Measurements from ENCODE around the gene PUM1.
A peak's percentile ranks its signal among the peaks of the same experiment; 100 is the strongest.

The PUM1 gene

DNA sequence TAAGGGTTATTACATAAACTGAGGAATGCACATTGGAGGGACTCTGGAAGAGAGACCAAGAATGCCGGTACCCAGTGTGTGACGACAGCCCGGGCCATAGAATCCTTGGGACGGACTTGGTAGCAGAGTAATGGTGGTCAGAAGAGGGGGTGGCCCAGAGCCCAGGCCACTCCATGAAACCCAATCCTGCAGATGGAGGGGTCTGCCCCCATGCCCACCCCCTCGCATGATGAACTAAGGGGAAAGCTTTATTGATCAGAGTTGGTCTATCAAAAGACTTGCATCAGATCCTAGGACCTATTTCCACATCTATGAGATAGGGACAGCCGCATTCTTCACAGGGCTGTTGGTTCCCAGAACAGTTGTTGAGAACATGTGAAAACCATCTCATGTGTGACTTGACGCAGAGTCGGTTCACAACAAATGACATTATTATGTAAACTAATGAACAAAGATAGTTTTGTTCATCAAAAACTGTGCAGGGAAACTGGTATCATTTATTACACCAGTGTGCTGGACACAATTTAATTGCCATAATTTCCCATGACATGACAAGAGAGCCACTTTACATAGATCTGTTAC lies 135.5 kb downstream of the PUM1 start:
- no peak for DNase-seq (ENCODE audit: low read depth in 3 of 3)

DNA sequence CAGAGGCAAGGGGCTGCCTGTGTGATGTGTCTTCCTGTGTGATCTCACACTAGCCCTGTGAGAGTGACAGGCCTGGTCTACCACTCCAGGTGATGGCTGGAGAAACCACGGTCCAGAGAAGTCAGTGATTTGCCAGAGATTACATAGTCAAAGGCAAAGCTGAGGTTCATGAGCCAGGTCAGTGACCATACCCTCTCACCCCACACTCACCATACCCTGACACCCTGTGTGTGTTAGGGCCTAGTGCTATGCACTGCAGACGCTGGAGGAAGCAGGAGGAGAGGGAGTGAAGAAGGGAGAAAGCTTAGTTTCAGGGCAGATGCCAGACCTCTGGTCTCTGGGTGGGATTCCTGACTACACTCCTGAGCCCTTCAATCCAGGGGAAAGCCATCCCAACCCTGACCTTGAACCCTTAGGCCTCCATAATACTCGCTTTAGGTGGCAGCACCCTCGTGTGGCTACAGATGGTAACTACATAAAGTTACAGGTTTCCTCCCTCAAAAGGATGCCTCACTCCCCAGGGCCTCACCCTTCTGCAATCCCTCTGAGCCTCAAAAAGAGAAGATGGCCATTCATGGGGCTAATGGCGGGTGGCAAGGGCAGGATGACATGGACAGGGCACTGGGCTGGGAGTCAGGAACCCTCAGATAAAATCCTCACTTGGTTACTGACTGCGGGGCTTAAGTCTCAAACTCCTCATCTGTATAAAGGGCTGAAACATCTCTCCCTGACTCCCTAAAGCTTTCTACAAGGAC lies 136.2 kb downstream of the PUM1 start:
- DNase-seq (ENCODE audit: low read depth in 3 of 3), result peak; percentile 22 to 31 (median 26)

DNA sequence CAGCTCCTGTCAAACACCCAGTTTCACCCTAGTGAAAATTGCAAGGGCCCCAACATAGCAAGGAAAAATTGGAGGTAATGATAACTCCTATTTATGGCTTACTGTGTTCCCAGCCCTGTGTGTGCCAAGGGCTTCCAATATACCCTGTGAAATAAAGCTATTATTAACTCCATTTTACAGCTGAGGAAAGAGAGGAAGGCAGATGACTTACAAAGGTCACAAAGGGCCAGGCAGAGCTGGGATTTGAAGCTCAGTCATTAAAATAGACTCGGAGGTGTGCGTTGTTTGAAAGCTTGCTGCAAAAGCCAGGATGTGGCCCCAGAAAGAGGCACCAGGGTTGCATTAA lies 136.8 kb downstream of the PUM1 start:
- DNase-seq (ENCODE audit: low read depth in 3 of 3), result no peak

DNA sequence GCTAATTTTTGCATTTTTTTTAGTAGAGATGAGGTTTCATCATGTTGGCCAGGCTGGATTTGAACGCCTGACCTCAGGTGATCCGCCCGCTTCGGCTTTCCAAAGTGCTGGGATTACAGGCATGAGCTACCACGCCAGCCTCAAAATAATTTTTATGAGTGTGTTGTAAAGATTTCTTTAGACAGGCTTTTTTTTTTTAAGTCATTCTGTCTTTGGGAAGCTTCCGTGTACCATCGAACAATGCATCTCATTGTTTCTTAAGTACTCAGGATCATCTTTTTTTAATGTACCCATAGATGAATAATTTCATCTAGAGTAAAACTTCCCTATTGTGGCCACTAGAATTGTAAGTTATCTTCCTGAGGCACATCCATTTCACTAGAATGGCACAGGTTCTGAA lies 137.3 kb downstream of the PUM1 start:
- DNase-seq (ENCODE audit: low read depth in 3 of 3), result no peak

DNA sequence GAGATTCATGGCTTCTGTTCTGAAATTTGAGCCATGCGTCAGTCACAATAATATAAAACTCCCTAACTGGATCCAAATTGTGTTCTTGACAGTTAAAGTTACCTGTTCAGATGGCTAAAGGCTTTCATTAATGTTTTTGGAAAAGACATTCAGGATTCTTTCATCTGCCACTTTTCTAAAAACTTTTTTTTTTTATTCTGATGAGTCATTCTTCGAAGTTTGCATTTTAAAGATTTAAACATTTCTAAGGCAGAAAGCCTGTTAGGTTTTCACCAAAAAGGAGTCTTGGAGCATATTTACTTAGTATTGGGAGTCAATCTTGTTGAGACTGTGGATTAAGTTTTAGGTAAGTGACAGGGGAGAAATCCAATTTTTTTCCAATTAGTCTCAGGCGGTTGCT lies 138.1 kb downstream of the PUM1 start:
- DNase-seq (ENCODE audit: low read depth in 3 of 3), result no peak

DNA sequence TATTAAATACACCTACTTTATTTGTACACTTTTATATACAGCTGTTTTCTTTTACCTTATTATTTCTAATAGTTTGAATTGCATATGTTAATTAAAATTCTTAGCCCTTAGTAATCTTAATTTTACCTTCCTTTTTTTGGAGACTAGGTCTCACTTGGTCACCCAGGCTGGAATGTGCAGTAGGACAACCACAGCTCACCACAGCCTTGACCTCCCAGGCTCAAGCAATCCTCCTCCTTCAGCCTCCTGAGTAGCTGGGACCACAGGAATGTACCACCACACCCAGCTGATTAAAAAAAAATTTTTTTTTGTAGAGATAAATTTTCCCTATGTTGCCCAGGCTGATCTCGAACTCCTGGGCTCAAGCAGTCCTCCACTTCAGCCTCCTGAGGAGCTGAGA lies 141.9 kb downstream of the PUM1 start:
- DNase-seq (ENCODE audit: low read depth in 3 of 3), result no peak

DNA sequence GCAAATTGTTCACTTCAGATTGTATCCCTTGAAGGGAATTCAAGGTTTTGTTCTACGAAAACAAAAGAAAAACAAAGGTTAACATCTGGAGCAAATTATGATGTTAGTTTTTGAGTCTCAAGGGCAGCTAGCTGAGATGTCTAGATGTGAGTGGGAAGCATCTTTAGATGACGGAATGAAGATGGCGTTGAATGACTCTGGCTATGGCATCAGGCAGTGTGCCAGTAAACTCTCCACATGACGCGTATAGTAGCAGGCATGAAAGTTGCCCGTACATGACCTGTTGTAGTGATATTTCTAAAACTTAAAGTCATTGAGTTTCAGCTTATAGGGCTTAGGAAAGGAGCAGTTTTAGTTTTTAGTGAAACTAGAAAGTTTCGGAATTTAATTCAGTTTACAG lies 144.7 kb downstream of the PUM1 start:
- DNase-seq (ENCODE audit: low read depth in 3 of 3), result no peak

DNA sequence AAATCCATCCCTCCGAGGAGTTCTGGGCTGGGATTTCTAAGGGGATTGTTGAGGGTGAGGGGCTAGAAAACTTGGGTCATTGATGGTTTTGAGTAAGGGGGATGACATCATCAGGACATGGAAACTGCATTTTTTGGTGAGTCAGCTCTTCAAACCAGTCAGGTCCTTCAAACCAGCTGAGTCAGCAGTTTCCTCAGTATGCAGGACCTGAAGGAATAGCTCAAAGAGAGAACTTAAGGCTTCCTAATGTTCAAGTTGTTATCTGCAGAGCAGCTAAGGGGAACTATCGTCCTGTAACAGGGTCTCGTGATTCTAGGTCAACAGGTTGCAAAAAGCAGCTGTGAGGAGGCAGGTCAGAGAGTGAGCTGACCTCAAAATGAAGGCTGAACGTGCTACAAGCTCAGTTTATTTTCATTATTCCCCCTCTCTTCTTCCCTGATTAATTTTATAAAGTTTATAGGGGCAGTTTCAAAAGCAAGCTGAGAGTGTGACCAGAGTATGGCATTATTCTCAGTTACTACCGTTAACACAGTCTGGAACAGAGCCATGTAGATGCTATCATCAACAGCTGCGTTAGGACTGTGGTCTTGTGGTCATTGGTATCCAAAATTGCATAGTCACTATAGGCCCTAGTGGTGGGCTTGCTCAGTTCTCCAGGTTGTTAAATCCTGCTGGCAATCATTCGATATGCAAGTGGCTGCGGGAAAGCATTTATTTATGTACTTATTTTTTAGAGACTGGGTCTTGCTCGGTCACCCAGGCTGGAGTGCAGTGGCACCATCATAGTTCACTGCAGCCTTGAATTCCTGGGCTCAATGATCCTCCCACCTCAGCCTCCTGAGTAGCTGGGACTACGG lies 146.3 kb downstream of the PUM1 start:
- no peak for DNase-seq (ENCODE audit: low read depth in 3 of 3)

DNA sequence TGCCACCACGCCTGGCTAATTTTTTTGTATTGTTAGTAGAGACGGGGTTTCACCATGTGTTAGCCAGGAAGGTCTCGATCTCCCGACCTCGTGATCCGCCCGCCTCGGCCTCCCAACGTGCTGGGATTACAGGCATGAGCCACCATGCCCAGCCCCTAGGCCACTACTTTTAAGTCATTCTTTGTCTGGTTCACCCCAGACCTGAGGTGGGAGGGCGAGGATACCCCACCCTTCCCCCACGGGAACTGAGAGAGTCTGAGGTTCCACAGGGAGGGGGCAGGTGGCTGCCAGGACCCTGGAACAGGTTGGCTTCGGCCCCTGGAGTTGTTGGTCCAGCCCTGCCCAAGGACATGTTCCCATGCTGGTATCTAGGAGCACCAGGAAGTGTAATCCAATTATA lies 149.2 kb downstream of the PUM1 start:
- no peak for DNase-seq (ENCODE audit: low read depth in 3 of 3)

DNA sequence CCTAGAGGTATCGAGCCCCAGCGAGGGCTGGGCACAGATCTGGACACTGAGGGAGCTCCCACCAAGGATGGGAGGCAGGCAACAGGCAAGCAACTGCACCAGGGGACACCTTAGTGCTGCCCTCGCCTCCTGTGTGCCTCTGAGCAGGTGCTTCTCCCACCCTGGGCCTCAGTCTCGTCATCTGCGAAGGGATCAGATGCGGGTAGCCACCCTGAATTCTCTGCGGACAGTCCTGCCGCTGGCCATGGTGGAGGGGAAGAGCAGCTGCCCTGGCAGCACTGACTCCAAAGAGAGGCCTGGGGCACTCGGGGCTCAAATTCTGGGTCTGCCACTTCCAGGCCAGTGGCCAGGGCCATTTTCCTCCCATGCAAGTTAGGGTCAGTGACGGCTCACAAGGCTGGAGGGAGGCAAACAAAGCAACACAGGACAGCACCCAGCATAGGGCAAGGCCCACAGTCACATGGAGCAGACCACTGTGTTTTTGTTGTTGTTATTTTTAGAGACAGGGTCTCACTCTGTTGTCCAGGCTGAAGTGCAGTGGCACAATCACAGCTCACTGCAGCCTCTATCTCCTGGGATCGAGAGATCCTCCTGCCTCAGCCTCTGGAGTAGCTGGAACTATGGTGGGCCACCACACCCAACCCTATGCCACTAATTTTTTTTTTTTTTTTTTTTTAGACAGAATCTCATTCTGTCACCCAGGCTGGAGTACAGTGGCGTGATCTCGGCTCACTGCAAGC lies 149.9 kb downstream of the PUM1 start:
- no peak for DNase-seq (ENCODE audit: low read depth in 3 of 3)

DNA sequence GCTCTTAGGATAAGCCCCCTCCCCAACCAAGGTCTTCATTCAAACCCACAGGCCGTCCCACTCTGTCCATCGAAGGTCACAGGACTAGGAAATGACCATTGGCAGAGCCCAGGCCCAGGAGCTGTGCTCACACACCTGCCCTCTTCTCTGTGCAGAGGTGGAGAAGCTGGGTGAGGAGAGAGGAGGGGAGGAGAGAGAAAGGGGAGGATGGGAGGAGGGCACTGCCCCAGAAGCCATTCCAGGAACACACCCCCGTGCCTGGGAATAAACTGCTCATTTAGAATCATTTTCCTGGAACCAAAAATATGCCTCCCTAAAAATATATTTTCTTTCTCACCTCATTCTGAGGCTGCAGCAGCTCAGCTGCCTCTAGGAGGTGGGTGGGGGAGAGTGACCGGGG lies 150.6 kb downstream of the PUM1 start:
- no peak for DNase-seq (ENCODE audit: low read depth in 3 of 3)

DNA sequence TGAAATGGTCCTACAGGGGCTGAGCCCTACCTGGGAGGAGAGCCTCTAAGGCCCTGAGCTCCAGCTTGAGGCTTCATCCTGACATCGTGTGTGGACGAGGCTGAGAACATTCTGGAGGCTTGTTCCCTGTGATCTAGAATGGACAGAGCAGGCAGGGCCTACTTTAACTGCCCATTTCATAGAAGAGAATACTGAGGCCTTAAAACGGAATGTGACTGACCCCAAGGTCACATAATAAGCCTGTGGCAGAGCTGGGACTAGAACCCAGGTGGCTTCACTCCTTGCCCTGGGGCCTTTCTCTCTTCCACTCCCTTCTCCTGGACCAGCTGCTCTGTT lies 151.0 kb downstream of the PUM1 start:
- no peak for DNase-seq (ENCODE audit: low read depth in 3 of 3)

DNA sequence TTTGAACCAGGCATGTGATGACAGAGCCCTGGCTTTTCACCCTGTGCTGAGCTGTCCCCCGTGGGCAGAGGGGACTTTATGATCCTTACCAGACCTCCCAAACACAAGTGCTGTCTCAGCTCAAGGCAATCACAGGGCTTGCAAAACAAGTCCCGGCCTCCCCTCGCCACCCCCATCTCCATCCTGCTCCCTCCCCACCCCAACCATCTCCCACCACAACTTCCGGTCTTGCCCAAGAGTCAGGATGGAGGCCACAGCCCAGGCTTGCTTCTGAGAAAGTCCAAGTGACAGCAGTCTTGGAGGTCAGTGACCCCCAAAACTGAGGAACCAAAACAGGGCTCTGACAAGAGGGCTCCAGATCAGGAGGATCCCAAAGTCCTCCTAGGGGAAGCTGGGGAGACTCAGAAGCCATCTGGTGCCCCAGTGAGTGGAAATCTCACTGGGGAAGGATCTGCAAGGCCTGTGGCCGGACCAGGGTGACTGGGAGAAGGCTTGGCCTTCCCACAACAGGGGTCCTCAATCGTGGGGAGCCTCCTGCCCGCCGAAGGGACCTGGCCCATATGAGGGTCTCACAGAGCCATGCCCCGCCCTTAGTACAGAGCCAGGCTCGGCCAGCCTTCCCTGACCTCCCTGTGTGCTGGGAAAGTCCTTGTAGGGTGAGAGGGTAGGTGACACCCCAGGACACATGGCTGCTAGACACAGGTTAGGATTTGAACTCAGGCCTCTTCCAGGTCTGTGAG lies 152.4 kb downstream of the PUM1 start:
- no peak for DNase-seq (ENCODE audit: low read depth in 3 of 3)

DNA sequence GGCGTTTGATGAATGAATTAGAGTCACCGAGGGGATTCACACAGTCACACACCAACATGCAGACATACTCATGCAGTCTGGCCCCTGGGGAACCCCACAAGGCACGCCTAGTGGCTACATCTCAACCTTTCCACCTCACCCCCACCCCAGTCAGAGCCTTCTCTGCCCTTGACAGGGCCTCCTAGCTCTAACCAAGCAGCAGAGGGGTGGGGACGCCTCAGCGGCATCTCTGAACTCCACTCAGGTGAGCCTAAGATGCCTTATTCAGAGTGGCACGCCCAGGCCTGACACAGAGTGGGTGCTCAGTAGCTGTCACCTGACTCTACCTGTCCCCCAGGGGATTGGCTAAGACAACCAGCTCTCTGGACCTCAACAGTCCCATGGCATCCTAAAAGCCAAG lies 153.3 kb downstream of the PUM1 start:
- DNase-seq (ENCODE audit: low read depth in 3 of 3), result no peak

DNA sequence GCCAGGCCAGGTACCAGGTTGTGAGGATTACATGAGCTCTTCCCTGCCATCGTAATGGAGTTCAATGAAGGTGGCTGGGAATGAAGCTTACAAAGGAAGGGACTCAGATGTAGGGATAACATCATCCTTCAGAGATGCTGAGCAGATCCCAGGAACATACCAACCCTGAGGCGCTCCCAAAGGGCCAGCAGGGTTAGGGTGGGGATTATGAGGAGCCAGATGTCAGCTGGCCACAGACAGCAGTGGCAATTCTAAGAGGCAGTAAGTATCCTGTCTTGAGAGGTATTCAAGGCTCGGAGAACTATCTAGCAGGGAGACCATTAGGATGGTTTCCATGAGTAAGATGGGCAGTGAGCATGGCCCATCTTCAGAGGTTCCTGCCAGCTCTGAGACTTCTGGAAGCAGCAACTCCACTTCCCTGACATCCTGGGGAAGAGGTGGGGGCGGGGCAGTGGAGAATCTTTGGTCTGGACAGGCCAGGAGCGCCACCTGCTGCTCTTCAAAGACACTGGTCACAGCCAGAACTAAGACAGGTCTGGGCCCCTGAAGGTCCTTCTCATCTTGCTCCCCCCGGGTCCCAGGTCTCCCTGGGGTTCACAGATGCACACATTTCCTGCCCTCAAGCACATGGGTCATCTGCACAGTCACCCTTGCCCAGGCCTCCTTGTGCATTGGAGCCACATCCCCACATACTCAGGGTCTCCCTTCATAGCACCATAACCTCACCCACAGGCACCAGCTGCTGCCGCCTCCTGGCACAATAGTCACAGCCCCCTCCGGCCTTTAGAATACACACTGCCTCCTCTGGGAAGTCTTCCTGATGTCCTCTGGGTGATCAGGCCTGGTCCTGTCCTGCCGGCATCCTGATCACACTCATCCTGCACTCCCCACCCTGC lies 154.2 kb downstream of the PUM1 start:
- peak; percentile 17 to 60 (median 22) for DNase-seq (ENCODE audit: low read depth in 3 of 3)

DNA sequence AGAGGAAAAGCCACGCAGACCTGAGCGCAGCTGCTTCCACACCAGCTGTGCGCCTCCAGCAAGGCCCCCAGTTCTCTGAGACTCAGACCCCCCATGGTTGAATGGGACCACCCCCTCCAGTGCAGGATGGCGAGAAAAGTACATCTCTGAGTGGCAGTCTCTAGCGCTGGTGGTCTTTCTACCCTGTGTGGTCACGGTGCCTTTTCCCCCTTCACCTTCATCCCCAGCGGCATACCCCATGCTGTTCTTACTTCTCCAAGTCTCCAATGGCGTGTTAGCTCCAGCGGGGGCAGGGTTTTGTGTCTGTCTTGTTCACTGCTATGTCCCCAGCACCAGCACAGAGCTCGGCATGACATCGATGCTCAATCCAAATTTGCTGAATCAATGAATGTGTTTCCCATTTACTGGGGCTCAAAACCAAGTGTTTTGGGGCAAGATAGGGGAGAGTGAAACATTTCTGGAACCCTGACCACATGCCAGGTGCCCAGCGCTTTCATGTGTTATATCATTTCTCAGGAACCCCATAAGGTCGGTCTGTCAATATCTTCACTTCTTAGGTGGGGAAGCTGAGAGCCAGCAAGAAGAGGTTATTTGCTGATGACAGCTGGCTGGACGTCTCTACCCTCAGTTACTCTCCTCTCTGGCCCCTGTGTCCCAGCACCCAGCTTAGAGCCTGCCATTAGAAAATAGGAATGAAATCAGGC lies 156.0 kb downstream of the PUM1 start:
- no peak for DNase-seq (ENCODE audit: low read depth in 3 of 3)

DNA sequence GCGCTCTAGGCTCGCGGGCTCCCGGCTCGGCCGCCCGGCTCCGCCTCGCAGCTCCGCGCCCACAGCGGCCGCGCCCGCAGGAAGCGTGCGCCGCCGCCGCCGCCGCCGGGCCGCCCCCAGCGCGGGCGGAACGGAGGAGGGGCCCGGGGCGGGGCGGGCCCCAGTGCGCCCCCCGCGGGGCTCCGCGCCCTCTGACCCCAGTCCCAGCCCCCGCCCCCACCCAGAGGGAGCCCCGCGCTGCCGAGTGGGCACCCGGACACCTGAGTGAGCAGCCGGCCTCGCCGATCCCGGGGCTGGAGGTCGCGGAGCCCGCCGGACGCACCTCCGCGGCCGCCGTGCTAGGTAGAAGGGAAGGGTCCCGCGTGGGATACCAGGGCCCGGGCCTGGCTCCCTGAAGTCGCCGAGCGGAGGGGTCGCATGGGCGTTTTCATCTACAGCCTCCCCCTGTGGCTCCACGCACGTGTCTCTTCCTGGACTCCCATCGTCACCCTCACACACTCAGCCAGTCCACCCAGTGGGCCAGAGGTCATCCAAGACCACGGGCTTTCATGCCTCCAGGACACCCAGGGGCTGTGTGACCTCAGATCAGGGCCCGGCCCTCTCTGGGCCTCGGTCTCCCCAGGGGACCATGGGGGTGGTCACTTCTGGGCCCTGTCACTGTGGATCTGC lies 156.7 kb downstream of the PUM1 start, which contains the start of gene SDC3:
Gene SDC3 (minus strand): TSS at position 63 of the 669 bp plus-strand sequence. CDS start 172 bp downstream, outside the sequence.
- no peak for DNase-seq (ENCODE audit: low read depth in 3 of 3)

DNA sequence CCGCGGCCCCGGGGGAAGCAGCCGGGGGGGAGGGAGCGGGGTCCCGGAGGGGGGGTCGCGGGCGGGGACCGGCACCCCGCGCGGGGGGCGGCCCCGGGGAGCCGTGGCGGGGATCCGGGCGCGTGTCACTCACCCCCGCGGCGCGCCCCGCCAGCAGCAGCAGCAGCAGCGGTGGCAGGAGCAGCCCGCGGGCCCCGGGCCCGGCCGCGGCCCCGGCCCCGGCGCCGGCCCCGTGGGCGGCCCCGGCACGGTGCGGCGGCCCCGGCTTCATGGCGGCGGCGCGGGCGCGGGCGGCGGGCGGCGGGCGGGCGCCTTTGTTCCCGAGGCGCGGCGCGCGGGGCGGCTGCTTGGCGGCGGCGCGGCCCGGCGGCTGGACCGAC lies 157.2 kb downstream of the PUM1 start:
- no peak for DNase-seq (ENCODE audit: low read depth in 3 of 3)
